Colonic mucosa (tissue), 4 donors: ENCODE results near the gene AP2A1. TPM values are rescaled to one million over a fixed set of nuclear protein-coding genes. Genes with fewer than 3 reads are reported as not detected.

Experiments used
- DNase-seq: peaks from one replicate; pipeline ENCODE4 v3.0.0-alpha.2; 2020
- H3K27ac ChIP-seq: fragments of 200-600 bp; one replicate; pipeline ENCODE4 v1.8.0; 2021
- H3K27me3 ChIP-seq: fragments of 200-600 bp; one replicate; pipeline ENCODE4 v1.8.0; 2021
- H3K36me3 ChIP-seq: fragments of 200-600 bp; one replicate; pipeline ENCODE4 v1.8.0; 2021
- H3K4me1 ChIP-seq: fragments of 200-600 bp; one replicate; pipeline ENCODE4 v1.8.0; 2021; ENCODE audit warnings: mild to moderate bottlenecking
- H3K4me3 ChIP-seq: fragments of 200-600 bp; one replicate; pipeline ENCODE4 v1.8.0; 2021
- H3K9ac ChIP-seq, 2 donors: one replicate each; pipeline ENCODE4 v1.7.0; 2013; ENCODE audit warnings: control low read depth in 2 of 2, low read depth in 2 of 2, low read length in 2 of 2
- H3K9me3 ChIP-seq: fragments of 200-600 bp; one replicate; pipeline ENCODE4 v1.8.0; 2021
- CTCF ChIP-seq: fragments of 200-600 bp; IDR thresholded peaks from one replicate; pipeline ENCODE4 v1.8.0; 2022; ENCODE audit warnings: antibody characterized with exemption, mild to moderate bottlenecking
- intact Hi-C: fragments of 100-400 bp; cut with DNase I; formaldehyde crosslinking; loops from one replicate; pipeline ENCODE4 v1.14.1; 2022
- total RNA-seq, 2 donors: library from RNA; stranded (reverse); fragmentation: NEBNext Ultra II Directional in 1 of 2; extraction: Animal tissue kit (Norgen Biotek cat#: 25700) in 1 of 2; gene quantifications; one replicate each; pipeline ENCODE4 v1.2.1, GENCODE V29; 2021
- donor health status: healthy.
- donor health status: DM: no; HTN: no; CAD: no.
- donor health status: DM: no; HTN: no; CAD: no.

AP2A1 gene
- total RNA-seq, 2 donors from 2014 or later: 80.0 to 92.1 TPM

- H3K9ac ChIP-seq: peak overlapping the region; percentile 33 to 75
- H3K9me3 ChIP-seq: no peaks in the 10 kb centered on the region
- no peak for TF ChIP-seq CTCF
- peaks cover 13% of the 10 kb centered on the region for H3K4me1 ChIP-seq
- peak overlapping the region; percentile 67 for H3K4me3 ChIP-seq
- peak; percentile 100 for DNase-seq
- no peaks in the 10 kb centered on the region for H3K27me3 ChIP-seq
- intact Hi-C loops: no loop called here
- H3K36me3 ChIP-seq: no peaks in the 10 kb centered on the region
- peak overlapping the region; percentile 87 for H3K27ac ChIP-seq
These were observed 533 bp upstream of the AP2A1 start for GRCh38 chr19:49766007-49766929.

DNA sequence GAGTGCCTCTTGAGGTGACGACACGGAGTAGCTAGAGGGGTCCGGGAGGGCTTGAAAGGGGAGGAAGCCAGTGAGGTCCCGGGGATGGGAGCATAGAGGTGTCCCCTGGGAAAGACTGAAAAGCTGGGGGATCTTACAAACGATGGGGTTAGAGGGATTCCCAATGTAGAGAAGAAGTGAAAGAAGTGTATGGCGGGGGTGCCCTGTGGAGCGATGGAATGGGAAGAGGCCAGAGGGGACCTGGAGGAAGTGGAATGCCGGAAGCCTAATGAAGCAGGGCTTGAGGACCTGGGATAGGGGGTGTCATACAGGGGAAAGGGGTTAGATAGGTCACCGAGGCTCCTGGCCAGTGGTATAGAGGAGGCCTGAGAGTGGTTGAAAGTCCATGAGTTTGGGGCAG, 580 bp downstream of the AP2A1 start:
- H3K9ac ChIP-seq: peak overlapping the region; percentile 79 to 97
- no peaks in the 10 kb centered on the region for H3K9me3 ChIP-seq
- H3K4me1 ChIP-seq: peaks cover 13% of the 10 kb centered on the region
- no peak for TF ChIP-seq CTCF
- H3K4me3 ChIP-seq: peak overlapping the region; percentile 67
- no peaks in the 10 kb centered on the region for H3K27me3 ChIP-seq
- intact Hi-C loops: no loop called here
- H3K36me3 ChIP-seq: no peaks in the 10 kb centered on the region
- peak overlapping the region; percentile 55 for H3K27ac ChIP-seq
- no peak for DNase-seq

- Histone ChIP-seq H3K9ac (peak overlapping the region; percentile 79 to 97), H3K4me3 (peak overlapping the region; percentile 67), H3K9me3 (no peaks in the 10 kb centered on the region), H3K4me1 (peaks cover 13% of the 10 kb centered on the region), H3K36me3 (no peaks in the 10 kb centered on the region), H3K27ac (no peak overlapping the region), H3K27me3 (no peaks in the 10 kb centered on the region)
- no peak for TF ChIP-seq CTCF
- intact Hi-C loops: no loop called here
- DNase-seq: no peak
These were observed 1.3 kb downstream of the AP2A1 start for GRCh38 chr19:49767967-49768581.

GRCh38 chr19:49770529-49770928, 3.7 kb downstream of the AP2A1 start:
- TF ChIP-seq CTCF: no peak
- H3K27ac ChIP-seq: no peak overlapping the region
- DNase-seq: no peak
- no peak overlapping the region for H3K4me3 ChIP-seq
- no peaks in the 10 kb centered on the region for H3K27me3 ChIP-seq
- no peaks in the 10 kb centered on the region for H3K36me3 ChIP-seq
- intact Hi-C loops: no loop called here
- no peak overlapping the region for H3K9ac ChIP-seq
- peaks cover 12% of the 10 kb centered on the region for H3K4me1 ChIP-seq
- no peaks in the 10 kb centered on the region for H3K9me3 ChIP-seq

DNA sequence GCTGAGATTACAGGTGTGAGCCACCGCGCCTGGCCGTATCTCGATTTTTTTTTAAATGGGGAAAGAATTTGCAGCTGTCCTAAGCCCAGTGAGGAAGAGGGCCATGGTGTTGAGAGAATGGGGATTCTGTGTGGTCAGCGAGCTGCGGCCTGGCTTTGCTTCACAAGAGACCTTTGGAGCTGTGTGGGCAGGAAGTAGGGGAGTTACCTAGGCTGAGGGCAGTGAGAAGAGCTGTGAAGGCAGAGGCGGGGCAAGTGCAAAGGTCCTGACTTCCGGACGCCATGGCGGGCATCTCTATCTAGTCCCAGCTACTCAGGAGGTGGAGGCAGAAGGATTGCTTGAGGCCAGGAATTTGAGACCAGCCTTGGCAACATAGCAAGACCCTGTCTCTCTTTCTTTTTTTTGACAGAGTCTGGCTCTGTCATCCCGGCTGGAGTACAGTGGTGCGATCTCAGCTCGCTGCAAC, 4.9 kb downstream of the AP2A1 start:
- H3K4me1 ChIP-seq: peaks cover 8% of the 10 kb centered on the region
- no peaks in the 10 kb centered on the region for H3K36me3 ChIP-seq
- no peak for TF ChIP-seq CTCF
- H3K4me3 ChIP-seq: no peak overlapping the region
- no peak overlapping the region for H3K9ac ChIP-seq
- peak overlapping the region; percentile 33 for H3K27ac ChIP-seq
- no peak for DNase-seq
- no peaks in the 10 kb centered on the region for H3K9me3 ChIP-seq
- H3K27me3 ChIP-seq: no peaks in the 10 kb centered on the region
- intact Hi-C loops: no loop called here
